ENCODE results near the gene RBM45.

Gene RBM45

DNA sequence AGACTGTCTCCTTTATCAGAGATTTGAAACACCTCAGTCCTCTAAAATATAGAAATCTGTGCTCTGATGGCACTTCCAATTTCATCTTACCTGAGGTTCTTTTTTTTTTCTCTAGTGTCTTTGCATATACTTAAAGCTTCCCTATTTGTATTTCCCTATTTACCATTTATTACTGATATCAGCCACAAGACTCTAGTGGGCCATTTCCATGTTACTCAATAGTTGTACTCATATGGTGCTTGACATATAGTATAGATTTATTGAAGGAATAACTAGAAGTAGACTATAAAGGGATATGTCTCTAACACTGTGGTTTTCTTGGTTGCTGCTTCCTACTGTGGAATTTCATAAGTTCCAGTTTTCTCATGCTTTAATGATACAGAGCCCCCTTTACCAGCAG, 3.0 kb downstream of the RBM45 start:
- ChIA-PET POLR2A (ENCODE audit: low non-redundant PET) (no interaction called here), CTCF (no interaction called here)
- TF ChIP-seq, protein P1, sequence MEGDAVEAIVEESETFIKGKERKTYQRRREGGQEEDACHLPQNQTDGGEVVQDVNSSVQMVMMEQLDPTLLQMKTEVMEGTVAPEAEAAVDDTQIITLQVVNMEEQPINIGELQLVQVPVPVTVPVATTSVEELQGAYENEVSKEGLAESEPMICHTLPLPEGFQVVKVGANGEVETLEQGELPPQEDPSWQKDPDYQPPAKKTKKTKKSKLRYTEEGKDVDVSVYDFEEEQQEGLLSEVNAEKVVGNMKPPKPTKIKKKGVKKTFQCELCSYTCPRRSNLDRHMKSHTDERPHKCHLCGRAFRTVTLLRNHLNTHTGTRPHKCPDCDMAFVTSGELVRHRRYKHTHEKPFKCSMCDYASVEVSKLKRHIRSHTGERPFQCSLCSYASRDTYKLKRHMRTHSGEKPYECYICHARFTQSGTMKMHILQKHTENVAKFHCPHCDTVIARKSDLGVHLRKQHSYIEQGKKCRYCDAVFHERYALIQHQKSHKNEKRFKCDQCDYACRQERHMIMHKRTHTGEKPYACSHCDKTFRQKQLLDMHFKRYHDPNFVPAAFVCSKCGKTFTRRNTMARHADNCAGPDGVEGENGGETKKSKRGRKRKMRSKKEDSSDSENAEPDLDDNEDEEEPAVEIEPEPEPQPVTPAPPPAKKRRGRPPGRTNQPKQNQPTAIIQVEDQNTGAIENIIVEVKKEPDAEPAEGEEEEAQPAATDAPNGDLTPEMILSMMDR (conservative IDR thresholded peaks at IDR 0.05; ENCODE audit: low read depth): no peak
- DNase-seq (ENCODE audit: low spot score): no peak
- no peak overlapping the region for H3K27ac ChIP-seq

DNA sequence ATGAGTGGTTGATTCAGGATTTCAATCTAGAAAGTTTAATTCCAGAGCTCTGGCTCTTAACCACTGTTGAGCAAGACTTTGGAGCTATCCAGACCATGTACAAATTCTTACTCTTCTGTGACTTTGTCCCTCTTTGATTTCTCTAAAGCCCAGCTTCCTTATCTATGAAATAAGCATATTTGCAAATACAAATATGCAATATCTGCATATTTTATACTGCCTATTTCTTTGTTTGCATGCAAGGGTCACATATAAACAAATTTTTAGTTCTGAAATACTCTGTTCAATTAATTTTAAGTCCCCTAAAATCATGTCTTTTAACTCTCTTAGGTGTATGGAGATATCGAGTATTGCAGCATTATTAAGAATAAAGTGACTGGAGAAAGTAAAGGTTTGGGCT, 5.5 kb downstream of the RBM45 start:
- TF ChIP-seq, protein P1 (conservative IDR thresholded peaks at IDR 0.05; ENCODE audit: low read depth): no peak
- ChIA-PET POLR2A (ENCODE audit: low non-redundant PET) (no interaction called here), CTCF (interaction anchor here (0.9 kb wide), 2 partner anchors 279 to 297 kb away, joined by 3 read pairs; no protein-coding TSS in a partner anchor)
- no peak for DNase-seq (ENCODE audit: low spot score)
- H3K27ac ChIP-seq: no peak overlapping the region

DNA sequence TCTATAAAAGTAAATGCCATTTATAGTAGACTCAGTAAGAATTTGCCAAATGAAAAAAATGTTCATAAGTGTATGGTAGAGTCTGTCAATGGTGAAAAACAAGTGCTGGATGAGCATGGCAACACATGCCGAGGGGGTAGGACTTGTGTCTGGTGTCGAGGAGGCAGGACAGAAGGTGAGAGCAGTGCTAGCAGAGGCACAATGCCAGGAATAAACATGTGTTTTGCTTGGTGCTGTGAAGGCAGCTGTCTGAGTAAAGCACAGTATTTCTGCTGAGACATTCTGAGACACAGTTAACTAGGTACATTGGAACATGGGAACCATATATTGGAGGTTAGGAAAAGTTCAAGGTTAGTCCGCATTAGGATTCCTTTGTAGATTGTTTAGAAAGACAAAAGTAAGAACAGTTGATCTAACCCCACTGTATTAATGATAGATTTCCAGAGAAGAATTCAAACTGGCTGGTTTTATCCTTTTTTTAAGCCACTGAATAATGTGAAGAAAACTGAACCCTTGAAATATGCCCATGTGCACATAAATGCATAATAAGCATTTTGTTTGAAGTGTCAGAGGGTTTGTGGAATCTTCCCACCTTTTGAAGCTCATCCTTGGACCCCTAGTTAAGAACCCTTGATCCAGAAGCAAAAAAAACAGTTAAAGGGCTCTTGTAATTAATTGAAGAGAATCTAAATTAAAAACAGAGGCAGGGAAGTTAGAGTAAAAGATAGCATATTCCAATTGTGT, 7.1 kb downstream of the RBM45 start:
- POLR2A ChIA-PET (ENCODE audit: low non-redundant PET): no interaction called here
- CTCF ChIA-PET: no interaction called here
- TF ChIP-seq, protein P1 (conservative IDR thresholded peaks at IDR 0.05; ENCODE audit: low read depth): no peak
- no peak overlapping the region for H3K27ac ChIP-seq
- DNase-seq (ENCODE audit: low spot score): no peak

DNA sequence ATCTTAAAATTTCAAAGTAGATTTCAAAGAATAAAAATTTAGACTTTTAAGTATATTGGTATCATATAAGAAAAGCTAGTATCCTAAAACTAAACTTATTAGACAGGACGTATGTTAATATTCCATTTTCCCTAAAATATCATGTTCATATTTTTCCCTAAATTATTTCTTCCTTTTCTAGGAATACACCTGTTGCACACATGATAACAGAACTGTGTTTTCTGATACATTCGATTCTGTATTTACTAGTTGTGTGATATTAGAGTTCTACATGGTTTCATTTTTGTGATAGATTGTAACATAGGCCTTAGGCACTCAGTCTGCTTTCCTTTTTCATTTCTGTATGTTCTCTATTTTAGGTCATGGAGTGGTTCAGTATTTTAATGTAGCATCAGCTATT, 10.9 kb downstream of the RBM45 start:
- POLR2A ChIA-PET (ENCODE audit: low non-redundant PET): no interaction called here
- H3K27ac ChIP-seq: no peak overlapping the region
- DNase-seq (ENCODE audit: low spot score): no peak
- CTCF ChIA-PET: interaction anchor here (2.0 kb wide), 1 partner anchor 11 kb away, joined by 7 read pairs; the partner anchor contains the start of gene RBM45
- TF ChIP-seq, protein P1 (conservative IDR thresholded peaks at IDR 0.05; ENCODE audit: low read depth): no peak

- no peak for DNase-seq (ENCODE audit: low spot score)
- no peak overlapping the region for H3K27ac ChIP-seq
- TF ChIP-seq, protein P1 (conservative IDR thresholded peaks at IDR 0.05; ENCODE audit: low read depth): no peak
- POLR2A ChIA-PET (ENCODE audit: low non-redundant PET): no interaction called here
- CTCF ChIA-PET: interaction anchor here (1.0 to 1.2 kb wide), 2 partner anchors 13 to 290 kb away, joined by 3 read pairs; no protein-coding TSS in a partner anchor
Observed at GRCh38 chr2:178125125-178125524, 12.9 kb downstream of the RBM45 start.

GRCh38 chr2:178125862-178126261, 13.6 kb downstream of the RBM45 start:
- POLR2A ChIA-PET (ENCODE audit: low non-redundant PET): no interaction called here
- no peak for DNase-seq (ENCODE audit: low spot score)
- CTCF ChIA-PET: no interaction called here
- TF ChIP-seq, protein P1 (conservative IDR thresholded peaks at IDR 0.05; ENCODE audit: low read depth): no peak
- H3K27ac ChIP-seq: no peak overlapping the region
